ENCODE results near the gene ZNF778.

ZNF778 gene

DNA sequence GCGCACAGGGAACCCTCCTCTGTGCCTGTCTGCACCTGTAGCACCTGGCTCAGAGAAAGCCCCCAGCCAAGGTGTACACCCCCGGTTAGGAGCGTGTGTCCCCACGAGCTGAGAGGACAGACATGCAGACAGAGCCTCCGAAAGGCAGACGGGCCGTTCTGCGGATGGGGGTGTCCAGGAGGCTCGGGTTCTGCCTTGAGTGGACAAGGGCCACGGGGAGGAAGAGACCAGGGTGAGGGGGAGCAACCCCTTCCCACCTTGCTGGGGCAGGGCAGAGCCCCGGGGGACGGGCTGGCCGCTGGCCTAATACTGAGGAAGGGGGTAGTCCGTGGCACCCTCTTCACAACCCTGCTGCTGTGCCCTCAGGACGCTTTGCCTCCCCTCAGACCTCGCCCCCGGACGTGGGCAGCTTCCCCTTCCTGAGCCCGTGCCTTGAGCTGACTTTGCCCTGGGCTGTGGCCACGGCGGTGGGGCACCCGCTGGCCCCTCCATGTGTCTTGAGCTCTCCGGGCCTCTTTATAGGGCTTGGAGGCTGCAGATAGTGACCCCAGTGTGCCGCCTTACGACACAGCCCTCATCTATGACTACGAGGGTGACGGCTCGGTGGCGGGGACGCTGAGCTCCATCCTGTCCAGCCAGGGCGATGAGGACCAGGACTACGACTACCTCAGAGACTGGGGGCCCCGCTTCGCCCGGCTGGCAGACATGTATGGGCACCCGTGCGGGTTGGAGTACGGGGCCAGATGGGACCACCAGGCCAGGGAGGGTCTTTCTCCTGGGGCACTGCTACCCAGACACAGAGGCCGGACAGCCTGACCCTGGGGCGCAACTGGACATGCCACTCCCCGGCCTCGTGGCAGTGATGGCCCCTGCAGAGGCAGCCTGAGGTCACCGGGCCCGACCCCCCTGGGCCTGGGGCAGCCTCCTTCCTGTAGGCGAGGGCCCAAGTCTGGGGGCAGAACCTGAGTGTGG lies 22.9 kb upstream of the ZNF778 start:
- DNase-seq (ENCODE audit: insufficient read length, low spot score) = no peak
- no peak for FAIRE-seq
- TF ChIP-seq POLR2A (IDR thresholded peaks at IDR 0.05; ENCODE audit: low read depth, low read length) = no peak

DNA sequence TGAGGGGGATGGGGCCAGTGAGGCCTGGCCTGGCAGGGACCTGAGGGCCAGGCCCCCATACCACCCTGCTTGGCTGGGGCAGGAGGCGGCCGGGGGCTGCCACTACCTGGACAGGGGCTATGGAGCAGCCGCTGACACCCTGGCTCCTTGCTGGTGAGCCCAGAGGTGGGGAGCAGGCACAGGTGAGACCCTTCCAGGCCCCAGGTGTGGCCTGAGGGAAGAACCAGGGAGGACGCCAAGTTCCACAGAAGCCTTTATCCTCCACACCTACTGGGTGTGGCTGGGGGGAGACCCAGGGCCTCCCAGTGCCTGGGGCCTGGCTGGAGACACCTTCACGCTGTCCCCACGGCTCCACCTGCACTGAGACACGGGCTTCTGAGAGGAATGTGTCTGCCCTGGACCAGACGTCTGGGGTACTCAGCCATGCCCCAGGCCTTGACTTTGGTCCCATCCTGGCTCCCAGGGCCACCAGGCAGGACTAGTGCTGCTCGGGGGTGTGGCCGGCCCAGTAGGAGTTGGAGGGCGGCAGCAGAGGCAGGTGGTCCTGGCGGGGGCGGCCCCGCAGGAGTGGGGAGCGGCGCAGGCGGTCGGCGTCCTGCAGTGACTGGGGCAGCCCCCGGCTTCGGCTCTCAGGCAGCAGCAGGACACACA lies 21.9 kb upstream of the ZNF778 start:
- FAIRE-seq (no peak), DNase-seq (ENCODE audit: insufficient read length, low spot score) (no peak)
- TF ChIP-seq POLR2A (IDR thresholded peaks at IDR 0.05; ENCODE audit: low read depth, low read length) = no peak

DNA sequence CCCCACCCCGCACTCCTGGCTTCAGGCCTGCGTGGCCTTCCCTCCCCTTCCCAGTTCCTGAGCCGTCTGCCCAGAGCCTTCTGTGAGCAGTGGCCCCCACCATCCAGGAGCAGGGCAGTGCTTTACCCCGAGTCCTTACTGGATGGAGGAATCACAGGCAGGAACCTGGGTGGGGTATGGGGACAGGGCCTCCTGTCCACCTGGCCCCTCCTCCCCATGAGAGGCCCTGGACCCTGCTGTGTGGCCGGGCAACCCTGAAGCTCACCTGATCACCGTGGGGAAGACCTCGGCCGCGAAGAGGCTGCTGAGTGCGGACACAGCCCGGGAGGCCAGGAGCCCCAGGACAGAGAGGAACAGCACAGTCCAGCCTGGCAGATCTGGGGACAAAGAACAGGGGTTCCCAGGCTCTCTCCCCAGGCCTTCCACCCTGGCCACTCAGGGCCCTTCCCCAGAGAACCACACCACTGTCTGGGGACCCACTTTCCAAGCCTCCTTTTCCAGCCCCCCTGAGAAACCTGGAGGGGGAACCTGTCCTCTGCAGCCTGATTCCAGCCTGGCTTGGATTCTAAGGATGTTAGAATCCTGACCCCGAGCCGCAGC lies 20.4 kb upstream of the ZNF778 start:
- DNase-seq (ENCODE audit: insufficient read length, low spot score) (no peak), FAIRE-seq (no peak)
- no peak for TF ChIP-seq POLR2A (IDR thresholded peaks at IDR 0.05; ENCODE audit: low read depth, low read length)

DNA sequence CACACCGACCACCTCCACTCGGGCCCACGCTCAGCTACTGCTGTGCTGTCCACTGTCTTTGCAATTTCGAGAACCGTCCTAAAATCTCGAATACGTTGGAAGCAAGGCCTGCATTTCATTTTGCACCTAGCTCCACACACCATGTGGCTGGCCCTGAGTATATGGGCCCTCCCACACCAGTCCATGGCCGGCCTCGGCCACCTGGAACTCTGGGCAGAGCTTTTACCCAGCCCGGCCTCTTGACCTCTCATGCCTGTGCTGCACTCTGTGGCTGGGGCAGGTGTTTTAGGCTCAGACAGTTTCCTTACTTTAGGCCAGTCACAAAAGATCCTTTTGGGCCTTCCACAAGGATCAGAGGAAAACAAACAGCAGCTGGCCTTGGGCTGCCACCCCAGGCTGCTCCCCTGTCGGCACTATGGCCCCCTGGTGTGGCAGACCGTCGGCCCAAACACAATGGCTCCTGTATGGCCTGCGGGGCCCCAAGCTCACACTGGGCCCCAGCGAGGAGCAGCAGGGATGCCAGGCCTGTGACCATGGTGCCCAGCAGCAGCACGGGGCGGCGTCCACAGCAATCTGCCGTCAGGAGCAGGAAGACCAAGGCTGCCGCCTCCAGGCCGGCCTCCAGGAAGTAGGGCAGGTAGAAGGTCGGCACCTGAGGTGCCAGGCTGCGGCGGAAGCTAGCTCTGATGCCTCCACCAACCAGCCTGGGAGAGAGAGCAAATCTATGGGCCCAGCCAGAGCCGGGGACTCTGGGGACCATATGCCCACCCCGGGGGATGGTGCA lies 19.7 kb upstream of the ZNF778 start:
- TF ChIP-seq POLR2A (IDR thresholded peaks at IDR 0.05; ENCODE audit: low read depth, low read length) = no peak
- no peak for DNase-seq (ENCODE audit: insufficient read length, low spot score)
- no peak for FAIRE-seq

DNA sequence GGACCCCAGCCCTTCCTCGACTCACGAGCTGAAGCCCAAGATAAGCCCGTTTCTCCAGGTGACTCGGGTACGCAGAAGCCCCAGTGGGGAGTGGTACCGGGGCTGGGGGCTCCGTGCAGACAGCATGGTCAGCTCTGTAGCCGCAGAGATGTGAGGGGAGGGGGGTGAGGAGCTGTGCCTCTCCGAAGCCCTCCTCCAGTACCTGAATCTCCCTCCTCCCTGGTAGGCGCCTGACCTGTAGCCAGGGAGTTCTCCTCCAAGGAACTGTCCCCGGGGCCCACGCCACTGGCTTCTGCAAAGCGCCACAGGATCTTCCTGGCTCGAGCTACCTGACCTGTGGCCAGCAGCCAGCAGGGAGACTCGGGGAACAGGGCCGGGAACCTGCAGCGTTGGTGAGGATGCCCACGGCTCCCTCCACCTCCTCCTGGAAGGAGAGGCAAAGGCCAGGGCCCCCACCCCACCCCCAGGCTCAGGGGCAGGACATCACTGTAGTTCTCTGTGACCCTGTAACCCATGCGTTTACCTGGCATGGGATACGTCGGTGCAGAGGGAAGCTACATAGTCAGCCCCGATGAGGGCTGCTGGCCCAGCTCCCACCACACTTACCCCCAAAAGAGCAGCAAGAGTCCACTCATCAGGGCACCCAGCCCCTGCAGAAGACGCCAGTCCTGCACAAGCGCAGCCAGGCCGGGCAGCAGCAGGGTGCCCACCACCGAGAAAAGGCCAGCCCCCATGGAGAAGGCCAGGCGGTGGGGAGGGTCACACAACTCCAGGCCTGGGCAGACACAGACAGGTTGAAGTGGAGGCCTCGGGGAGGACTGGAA lies 18.9 kb upstream of the ZNF778 start:
- no peak for TF ChIP-seq POLR2A (IDR thresholded peaks at IDR 0.05; ENCODE audit: low read depth, low read length)
- DNase-seq (ENCODE audit: insufficient read length, low spot score) (no peak), FAIRE-seq (no peak)

DNA sequence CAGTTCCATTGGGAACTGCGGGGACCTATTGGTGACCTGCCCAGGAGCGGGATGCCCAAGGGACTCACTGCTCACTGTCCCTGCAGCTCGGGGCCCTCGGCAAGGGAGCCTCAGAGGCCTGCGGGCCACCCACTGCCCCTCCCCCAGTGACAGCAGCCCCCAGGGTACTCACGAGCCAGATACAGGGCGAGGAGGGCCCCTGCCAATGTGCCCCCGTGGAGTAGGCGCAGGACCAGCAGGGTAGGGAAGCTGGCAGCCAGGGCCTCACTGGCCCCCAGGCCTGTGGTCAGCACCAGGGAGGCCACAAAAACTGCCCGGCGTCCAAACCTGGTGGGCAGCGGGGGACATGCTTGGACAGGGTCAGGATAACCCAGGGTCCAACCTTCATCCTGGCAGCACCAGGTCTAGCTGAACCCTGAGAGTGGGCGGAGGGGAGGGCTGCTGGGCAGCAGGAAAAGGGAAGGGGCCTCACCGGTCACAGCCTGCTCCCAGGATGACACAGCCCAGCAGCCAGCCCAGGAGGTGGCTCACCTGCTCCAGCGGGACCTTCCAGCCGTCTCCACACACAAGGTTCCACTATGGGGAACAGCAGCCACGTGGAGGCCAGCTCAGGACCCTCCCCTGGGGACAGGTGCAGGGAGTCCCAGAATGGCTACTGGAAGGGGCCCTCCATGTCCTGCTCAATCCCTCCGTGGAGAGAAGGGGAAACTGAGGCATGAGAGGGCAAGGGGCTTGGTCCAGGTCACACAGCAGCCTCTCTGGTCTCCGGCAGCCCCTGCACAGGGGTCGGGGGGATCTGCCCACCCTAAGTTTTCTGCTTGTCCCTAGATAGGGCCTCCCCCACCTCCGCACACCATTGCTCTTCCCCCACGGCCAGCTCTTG lies 18.0 kb upstream of the ZNF778 start:
- no peak for DNase-seq (ENCODE audit: insufficient read length, low spot score)
- TF ChIP-seq POLR2A (IDR thresholded peaks at IDR 0.05; ENCODE audit: low read depth, low read length) = no peak
- FAIRE-seq = no peak

DNA sequence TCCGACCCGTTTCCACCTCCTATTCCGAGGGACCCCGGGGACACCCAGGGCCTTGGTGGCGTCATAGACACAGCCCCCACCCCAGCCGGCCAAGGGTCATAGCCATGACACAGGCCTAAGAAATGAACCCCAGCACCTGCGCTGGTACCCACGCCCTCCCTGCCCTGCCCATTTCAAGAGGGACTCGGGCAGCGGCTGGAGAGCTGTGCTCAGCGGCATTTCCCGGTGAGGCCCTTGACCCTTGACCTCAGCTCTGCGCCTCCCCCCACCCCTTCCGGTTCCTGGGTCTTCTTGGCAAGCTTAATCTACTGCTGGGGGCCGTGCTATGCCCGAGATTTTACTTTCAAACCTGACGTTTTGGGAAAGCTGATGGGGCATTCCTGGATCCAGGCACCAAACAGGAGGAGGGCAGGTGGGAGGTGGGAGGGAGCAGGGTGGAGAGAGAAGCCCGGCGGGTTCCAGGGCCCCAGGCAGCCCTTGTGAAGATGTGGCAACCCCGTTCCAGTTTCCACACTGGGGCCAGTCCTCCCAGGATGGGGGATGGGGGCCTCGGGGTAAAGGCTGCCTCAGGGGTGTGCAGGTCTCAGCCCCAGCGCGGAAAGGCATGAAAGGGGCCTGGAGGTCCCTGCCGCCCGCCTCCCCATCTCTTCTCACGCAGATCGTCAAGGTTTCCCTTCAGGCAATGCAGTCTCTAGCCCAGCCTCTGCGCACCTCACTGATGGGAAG lies 17.2 kb upstream of the ZNF778 start, which contains the start of gene SLC22A31:
TSS of gene SLC22A31 (minus strand) at position 414 of the 726 bp plus-strand sequence. CDS start at position 378, 36 bp downstream.
- DNase-seq (ENCODE audit: insufficient read length, low spot score) (no peak), FAIRE-seq (no peak)
- TF ChIP-seq POLR2A (IDR thresholded peaks at IDR 0.05; ENCODE audit: low read depth, low read length) = no peak

DNA sequence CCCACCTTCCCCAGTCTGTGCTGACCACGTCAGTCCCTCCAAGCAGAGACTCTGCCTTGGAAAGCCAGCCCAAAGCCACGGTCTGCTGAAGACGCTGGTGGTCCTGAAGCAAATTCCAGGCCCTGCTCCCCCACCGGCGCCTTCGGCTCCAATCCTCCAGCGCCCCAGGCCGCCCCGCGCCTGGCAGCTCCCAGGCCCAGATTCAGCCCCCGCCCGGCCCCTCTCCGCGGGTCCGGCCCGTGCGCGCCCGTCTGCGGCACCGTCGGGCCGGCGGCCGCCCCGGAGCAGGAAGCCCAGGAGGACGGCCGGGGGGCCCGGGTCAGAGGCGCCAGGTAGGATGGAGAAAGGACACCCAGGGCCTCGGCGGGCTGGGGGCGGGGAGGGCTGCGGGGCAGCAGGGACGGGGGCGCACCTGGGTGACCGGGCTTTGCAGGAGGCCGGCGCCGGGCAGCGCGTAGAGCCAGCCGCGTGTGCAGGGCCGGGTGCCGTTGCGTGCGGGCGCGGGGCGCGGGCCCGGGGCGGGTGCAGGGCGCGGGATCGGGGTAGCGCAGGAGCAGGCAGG lies 16.6 kb upstream of the ZNF778 start:
- no peak for FAIRE-seq
- TF ChIP-seq POLR2A (IDR thresholded peaks at IDR 0.05; ENCODE audit: low read depth, low read length) = no peak
- no peak for DNase-seq (ENCODE audit: insufficient read length, low spot score)

DNA sequence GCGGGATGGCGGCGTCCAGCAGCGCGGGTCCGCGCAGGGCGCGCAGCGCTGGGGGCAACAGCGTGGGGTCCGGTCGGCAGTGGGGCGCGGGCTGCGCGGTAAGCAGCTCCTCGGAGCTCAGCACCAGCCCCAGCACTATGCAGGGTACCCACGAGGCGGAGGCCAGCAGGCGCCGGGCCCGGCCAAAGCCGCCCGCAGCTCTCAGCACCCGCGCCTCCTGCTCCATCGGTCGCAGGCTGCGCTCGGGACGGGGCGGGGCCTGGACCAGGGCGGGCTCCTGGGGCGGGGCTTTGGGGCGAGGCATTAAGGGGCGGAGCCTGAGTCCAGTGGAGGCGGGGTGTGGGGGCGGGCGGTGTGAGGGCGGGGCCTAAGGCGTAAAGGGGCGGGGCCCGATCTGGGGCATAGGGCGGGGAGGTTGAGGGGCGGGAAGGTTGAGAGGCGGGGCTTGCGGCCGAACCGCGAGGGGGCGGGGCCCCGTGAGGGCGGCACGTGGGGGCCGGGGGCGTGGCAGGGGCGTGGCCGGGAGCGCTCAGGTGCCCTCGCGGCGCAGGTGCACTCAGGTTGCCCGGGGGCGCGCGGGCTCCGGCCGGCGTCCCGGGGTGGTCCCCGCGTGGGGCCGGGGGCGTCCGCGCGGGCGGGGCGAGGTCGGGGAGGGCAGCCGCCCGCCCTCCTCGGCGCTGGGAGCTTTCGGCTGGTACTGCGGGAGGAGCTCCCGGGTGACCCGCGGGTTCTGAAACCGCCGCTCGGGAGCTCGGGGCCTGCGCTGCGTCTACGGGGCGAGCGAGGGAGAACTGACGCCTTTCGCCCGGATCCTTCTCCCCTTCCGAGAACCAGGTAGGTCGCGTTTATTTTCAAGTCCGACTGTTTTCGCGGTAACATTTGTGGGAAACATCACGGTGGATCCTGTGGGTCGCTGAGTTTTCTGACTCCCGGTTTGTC lies 15.8 kb upstream of the ZNF778 start:
- no peak for FAIRE-seq
- DNase-seq (ENCODE audit: insufficient read length, low spot score) = no peak
- no peak for TF ChIP-seq POLR2A (IDR thresholded peaks at IDR 0.05; ENCODE audit: low read depth, low read length)

Measured in H54 (cell line).